BJ (cell line): ENCODE results near the gene TIAM2. TPM values are rescaled to one million over a fixed set of nuclear protein-coding genes. Genes with fewer than 3 reads are reported as not detected.

Source experiments
- CTCF ChIA-PET: fragments of 350-600 bp; formaldehyde crosslinking; extraction: SDS; loops from one replicate; lab custom pipeline; 2021; ENCODE audit warnings: antibody characterized with exemption, inconsistent platforms; lab: Yijun Ruan, JAX
- POLR2A ChIA-PET: fragments of 300-600 bp; sonication (Branson Sonifier 250); formaldehyde crosslinking; extraction: SDS; loops from one replicate; lab custom pipeline; 2021; ENCODE audit warnings: antibody characterized with exemption; lab: Charles Lee
- DNase-seq: peaks from one replicate; pipeline ENCODE4 v3.0.0-alpha.2; 2011; ENCODE audit warnings: low read depth
- H3K27me3 ChIP-seq: 2 replicates; pipeline ENCODE4 v1.6.0; 2011; ENCODE audit warnings: low read length; ENCODE audit not compliant: control insufficient read depth, insufficient read depth
- H3K36me3 ChIP-seq: 2 replicates; pipeline ENCODE4 v1.5.1; 2011; ENCODE audit warnings: low read length; ENCODE audit not compliant: control insufficient read depth, insufficient read depth
- H3K4me3 ChIP-seq: 2 replicates; pipeline ENCODE4 v1.5.1; 2011; ENCODE audit warnings: low read depth, mild to moderate bottlenecking, control low read depth, low read length
- polyA plus RNA-seq: library from polyadenylated mRNA; depleted of rRNA; stranded (reverse); fragments of >200 nt; gene quantifications from 2 replicates; pipeline ENCODE4 v1.2.3, GENCODE V29; 2011
- TF ChIP-seq, protein P1 (sequence below): IDR thresholded peaks from 2 replicates; pipeline ENCODE4 v1.5.1; 2011; ENCODE audit warnings: low read depth, mild to moderate bottlenecking, control low read depth, inconsistent platforms, low read length, moderate library complexity; ENCODE audit not compliant: insufficient read depth

Gene TIAM2
- polyA plus RNA-seq, 1 experiment, result 4.6 TPM

DNA sequence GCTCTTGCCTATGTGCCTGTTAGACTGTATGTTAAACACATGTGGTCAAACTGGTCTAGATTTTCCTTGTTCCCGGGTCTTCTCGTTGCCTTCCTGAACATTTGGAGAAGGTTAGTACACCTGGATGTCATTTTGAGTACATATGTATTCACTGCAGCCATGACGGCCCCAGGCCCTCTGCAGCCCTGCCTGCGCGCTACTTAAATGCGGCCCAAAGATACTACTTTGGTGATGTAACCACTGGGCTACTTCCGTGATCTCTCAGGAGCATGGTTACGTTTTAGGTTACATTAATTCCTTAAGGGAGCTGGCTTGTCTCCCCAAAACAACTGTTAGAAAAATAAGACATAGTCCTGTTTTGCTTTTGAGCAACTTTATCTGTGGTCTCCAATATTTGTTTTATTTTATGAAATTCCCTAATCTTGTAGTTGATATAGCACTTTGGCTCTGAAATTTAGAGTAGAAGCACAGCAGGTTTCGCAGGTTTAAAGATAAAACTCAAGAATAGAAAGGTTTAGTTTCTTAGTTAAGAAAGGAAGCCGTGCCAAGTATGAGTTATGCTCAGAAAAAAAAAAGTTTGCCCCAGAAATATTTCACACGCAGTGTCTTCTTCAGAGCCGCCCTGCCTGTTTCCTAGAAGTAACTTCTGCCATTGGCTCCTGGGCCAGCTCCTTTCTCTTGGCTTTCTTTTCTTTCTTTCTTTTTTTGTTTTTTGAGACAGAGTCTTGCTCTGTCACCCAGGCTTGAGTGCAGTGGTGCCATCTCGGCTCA lies 38.1 kb downstream of the TIAM2 start:
- Histone ChIP-seq H3K36me3 (no peaks in the 10 kb centered on the region), H3K4me3 (no peak overlapping the region), H3K27me3 (no peaks in the 10 kb centered on the region)
- ChIA-PET CTCF (interaction anchor here (0.7 kb wide), 1 partner anchor 8 kb away, joined by 3 read pairs; no protein-coding TSS in a partner anchor), POLR2A (no interaction called here)
- TF ChIP-seq, protein P1, sequence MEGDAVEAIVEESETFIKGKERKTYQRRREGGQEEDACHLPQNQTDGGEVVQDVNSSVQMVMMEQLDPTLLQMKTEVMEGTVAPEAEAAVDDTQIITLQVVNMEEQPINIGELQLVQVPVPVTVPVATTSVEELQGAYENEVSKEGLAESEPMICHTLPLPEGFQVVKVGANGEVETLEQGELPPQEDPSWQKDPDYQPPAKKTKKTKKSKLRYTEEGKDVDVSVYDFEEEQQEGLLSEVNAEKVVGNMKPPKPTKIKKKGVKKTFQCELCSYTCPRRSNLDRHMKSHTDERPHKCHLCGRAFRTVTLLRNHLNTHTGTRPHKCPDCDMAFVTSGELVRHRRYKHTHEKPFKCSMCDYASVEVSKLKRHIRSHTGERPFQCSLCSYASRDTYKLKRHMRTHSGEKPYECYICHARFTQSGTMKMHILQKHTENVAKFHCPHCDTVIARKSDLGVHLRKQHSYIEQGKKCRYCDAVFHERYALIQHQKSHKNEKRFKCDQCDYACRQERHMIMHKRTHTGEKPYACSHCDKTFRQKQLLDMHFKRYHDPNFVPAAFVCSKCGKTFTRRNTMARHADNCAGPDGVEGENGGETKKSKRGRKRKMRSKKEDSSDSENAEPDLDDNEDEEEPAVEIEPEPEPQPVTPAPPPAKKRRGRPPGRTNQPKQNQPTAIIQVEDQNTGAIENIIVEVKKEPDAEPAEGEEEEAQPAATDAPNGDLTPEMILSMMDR, result no peak
- DNase-seq, result no peak

- H3K4me3 ChIP-seq, result no peak overlapping the region
- ChIA-PET CTCF (no interaction called here), POLR2A (no interaction called here)
- TF ChIP-seq, protein P1, result no peak
- no peaks in the 10 kb centered on the region for H3K36me3 ChIP-seq
- no peaks in the 10 kb centered on the region for H3K27me3 ChIP-seq
- DNase-seq, result no peak
These were observed 41.8 kb downstream of the TIAM2 start for GRCh38 chr6:155036907-155037306.

DNA sequence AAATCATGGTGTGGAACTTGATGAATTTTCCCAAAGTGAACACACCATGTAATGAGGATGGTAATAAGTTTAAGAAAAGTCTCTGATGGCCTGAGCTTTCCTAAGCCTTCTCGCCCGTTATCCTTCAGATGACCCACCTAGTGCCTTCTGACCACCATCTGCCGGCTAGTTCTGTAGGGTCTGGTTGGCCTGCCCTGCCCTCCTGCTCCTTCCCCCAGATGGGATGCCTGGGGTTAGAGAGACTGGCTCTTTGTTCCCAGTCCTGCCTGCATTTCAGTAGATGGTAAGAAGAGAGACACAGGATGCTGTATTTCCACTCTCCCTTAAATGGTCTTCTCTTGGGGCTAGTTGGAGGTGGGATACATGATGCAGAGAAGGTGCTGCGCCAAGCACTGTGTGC lies 43.0 kb downstream of the TIAM2 start:
- ChIA-PET CTCF (no interaction called here), POLR2A (no interaction called here)
- H3K27me3 ChIP-seq, result no peaks in the 10 kb centered on the region
- TF ChIP-seq, protein P1, result no peak
- no peaks in the 10 kb centered on the region for H3K36me3 ChIP-seq
- no peak for DNase-seq
- no peak overlapping the region for H3K4me3 ChIP-seq

GRCh38 chr6:155038527-155038926 lies 43.4 kb downstream of the TIAM2 start:
- Histone ChIP-seq H3K27me3 (no peaks in the 10 kb centered on the region), H3K36me3 (no peaks in the 10 kb centered on the region), H3K4me3 (no peak overlapping the region)
- TF ChIP-seq, protein P1, result no peak
- ChIA-PET CTCF (no interaction called here), POLR2A (no interaction called here)
- DNase-seq, result no peak

DNA sequence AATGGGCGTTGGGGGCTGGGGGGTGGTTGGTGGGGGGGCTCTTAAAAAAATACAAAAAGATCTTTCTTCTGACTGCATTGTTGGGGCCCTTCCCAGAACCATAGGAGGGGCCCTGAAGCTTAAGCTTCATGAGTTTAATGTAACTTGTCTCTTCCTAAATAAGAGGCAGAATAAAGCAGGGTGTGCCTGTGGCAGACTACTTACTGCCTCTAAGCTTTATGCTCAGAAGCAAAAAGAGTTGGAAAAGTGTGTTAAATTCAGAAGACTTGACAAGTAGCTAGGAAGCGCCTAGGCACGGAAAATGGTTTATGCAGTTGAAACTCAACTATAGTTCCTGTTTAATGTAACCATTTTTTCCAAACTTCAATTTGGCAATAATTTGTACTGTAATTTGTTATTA lies 44.5 kb downstream of the TIAM2 start:
- CTCF ChIA-PET, result interaction anchor here (0.6 to 1.0 kb wide), 2 partner anchors 9 to 62 kb away, joined by 3 read pairs; no protein-coding TSS in a partner anchor
- Histone ChIP-seq H3K36me3 (no peaks in the 10 kb centered on the region), H3K27me3 (no peaks in the 10 kb centered on the region), H3K4me3 (no peak overlapping the region)
- POLR2A ChIA-PET, result no interaction called here
- DNase-seq, result no peak
- TF ChIP-seq, protein P1, result no peak
